KMS-11 (cell line): ENCODE results near the gene FHAD1.

ENCODE experiments used
- H2AFZ ChIP-seq: fragments of 200-600 bp; sonication (generic); 2 replicates; pipeline ENCODE4 v1.6.1; 2016; ENCODE audit warnings: antibody characterized with exemption, mixed run types, low read depth
- H3K27ac ChIP-seq: fragments of 200-600 bp; sonication (generic); 2 replicates; pipeline ENCODE4 v1.6.1; 2016; ENCODE audit warnings: mild to moderate bottlenecking, mixed run types
- H3K27me3 ChIP-seq: fragments of 200-600 bp; sonication (generic); 2 replicates; pipeline ENCODE4 v1.6.1; 2017; ENCODE audit warnings: mild to moderate bottlenecking, low read depth, mixed run types, moderate library complexity; ENCODE audit not compliant: insufficient read depth
- H3K36me3 ChIP-seq: fragments of 200-600 bp; sonication (generic); 2 replicates; pipeline ENCODE4 v1.6.1; 2017; ENCODE audit warnings: mild to moderate bottlenecking, mixed run types; ENCODE audit not compliant: insufficient read depth
- H3K4me1 ChIP-seq: fragments of 200-600 bp; sonication (generic); 2 replicates; pipeline ENCODE4 v1.6.1; 2016; ENCODE audit warnings: mild to moderate bottlenecking, low read depth, mixed run types; ENCODE audit not compliant: poor library complexity, severe bottlenecking
- H3K4me2 ChIP-seq: fragments of 200-600 bp; sonication (generic); 2 replicates; pipeline ENCODE4 v1.7.0; 2016; ENCODE audit warnings: mild to moderate bottlenecking, mixed run types
- H3K4me3 ChIP-seq: fragments of 200-600 bp; sonication (generic); IDR thresholded peaks from 2 replicates; pipeline ENCODE4 v1.6.1; 2017; ENCODE audit warnings: low read depth, low read length, mixed read lengths; ENCODE audit not compliant: insufficient read depth
- H3K79me2 ChIP-seq: fragments of 200-600 bp; sonication (generic); 2 replicates; pipeline ENCODE4 v1.6.1; 2016; ENCODE audit warnings: low read depth, mixed run types; ENCODE audit not compliant: insufficient read depth
- H3K9ac ChIP-seq: fragments of 200-600 bp; sonication (generic); 2 replicates; pipeline ENCODE4 v1.6.1; 2016; ENCODE audit warnings: mild to moderate bottlenecking, mixed run types
- H4K20me1 ChIP-seq: fragments of 200-600 bp; sonication (generic); 2 replicates; pipeline ENCODE4 v1.6.1; 2016; ENCODE audit warnings: mild to moderate bottlenecking, mixed run types; ENCODE audit not compliant: insufficient read depth
- CTCF ChIP-seq: fragments of 200-600 bp; sonication (generic); conservative IDR thresholded peaks from 2 replicates; pipeline ENCODE4 v1.6.1; 2017; ENCODE audit warnings: low read depth, mild to moderate bottlenecking, antibody characterized with exemption, low read length, moderate library complexity, mixed read lengths

FHAD1 gene

GRCh38 chr1:15246960-15247614, at the start of gene FHAD1:
FHAD1 (plus strand) TSS chr1:15247223; CDS start chr1:15251785, 4,562 bp downstream.
- H4K20me1 ChIP-seq: no peaks in the 10 kb centered on the region
- H3K4me1 ChIP-seq: peaks cover 27% of the 10 kb centered on the region
- H2AFZ ChIP-seq: peak within 1 kb of the TSS; percentile 42; the same call in 1 of the 2 replicates
- H3K4me3 ChIP-seq: no peak within 1 kb of the TSS
- H3K36me3 ChIP-seq: no peaks in the 10 kb centered on the region
- H3K4me2 ChIP-seq: peak within 1 kb of the TSS; percentile 78
- peaks cover 15% of the 10 kb centered on the region for H3K27me3 ChIP-seq
- H3K9ac ChIP-seq: peak within 1 kb of the TSS; percentile 14; the same call in 1 of the 2 replicates
- no peak for TF ChIP-seq CTCF
- no peak within 1 kb of the TSS for H3K27ac ChIP-seq
- H3K79me2 ChIP-seq: no peaks in the 10 kb centered on the region

- Histone ChIP-seq H3K4me2 (no peak overlapping the region), H3K27ac (no peak overlapping the region)
These were observed 49.2 kb upstream of the FHAD1 start for GRCh38 chr1:15197591-15198447.

GRCh38 chr1:15198684-15199083, 48.3 kb upstream of the FHAD1 start:
- Histone ChIP-seq H3K4me1 (no peaks in the 10 kb centered on the region), H3K79me2 (no peaks in the 10 kb centered on the region), H2AFZ (no peak overlapping the region), H4K20me1 (no peaks in the 10 kb centered on the region), H3K4me2 (no peak overlapping the region), H3K9ac (no peak overlapping the region), H3K27ac (no peak overlapping the region), H3K4me3 (no peak overlapping the region), H3K27me3 (no peaks in the 10 kb centered on the region), H3K36me3 (no peaks in the 10 kb centered on the region)
- no peak for TF ChIP-seq CTCF

More at GRCh38 chr1:15197591-15198447, 49.2 kb upstream of the FHAD1 start:
- no peak for TF ChIP-seq CTCF
- Histone ChIP-seq H4K20me1 (no peaks in the 10 kb centered on the region), H2AFZ (no peak overlapping the region), H3K27me3 (no peaks in the 10 kb centered on the region), H3K36me3 (no peaks in the 10 kb centered on the region), H3K4me3 (no peak overlapping the region), H3K79me2 (no peaks in the 10 kb centered on the region), H3K4me1 (no peaks in the 10 kb centered on the region), H3K9ac (no peak overlapping the region)

- H2AFZ ChIP-seq: no peak overlapping the region
- H3K4me3 ChIP-seq: no peak overlapping the region
- no peaks in the 10 kb centered on the region for H3K27me3 ChIP-seq
- H3K4me1 ChIP-seq: no peaks in the 10 kb centered on the region
- no peak for TF ChIP-seq CTCF
- no peak overlapping the region for H3K4me2 ChIP-seq
- no peak overlapping the region for H3K9ac ChIP-seq
- H3K27ac ChIP-seq: no peak overlapping the region
- no peaks in the 10 kb centered on the region for H3K36me3 ChIP-seq
- no peaks in the 10 kb centered on the region for H4K20me1 ChIP-seq
- no peaks in the 10 kb centered on the region for H3K79me2 ChIP-seq
These were observed 45.8 kb upstream of the FHAD1 start for GRCh38 chr1:15201221-15201620.
